Stomach (tissue), 4 donors: ENCODE measurements around the gene ART4.

Experiments
- CTCF ChIP-seq, 7 experiments: fragments of 450-650 bp in 4 of 7; fragments of 200-600 bp in 3 of 7; sonication (generic) in 3 of 7; IDR thresholded peaks; one replicate each; pipeline ENCODE4 v1.5.1; 2016 to 2019; ENCODE audit warnings: antibody characterized with exemption in 7 of 7, control low read depth in 2 of 7, mild to moderate bottlenecking in 1 of 7
- EP300 ChIP-seq: sonication (generic); formaldehyde crosslinking; IDR thresholded peaks from one replicate; pipeline ENCODE4 v1.6.1; 2017; ENCODE audit warnings: antibody characterized with exemption
- POLR2A ChIP-seq, 4 donors: fragments of 450-650 bp; IDR thresholded peaks; one replicate each; pipeline ENCODE4 v1.6.1; 2016; ENCODE audit warnings: antibody characterized with exemption in 4 of 4, control low read depth in 2 of 4, mild to moderate bottlenecking in 1 of 4, moderate library complexity in 1 of 4

- TF ChIP-seq EP300 (no peak), POLR2A (IDR thresholded peaks at IDR 0.05) (no peak), CTCF (IDR thresholded peaks at IDR 0.05) (no peak)
These were observed 15.2 kb upstream of the ART4 start for GRCh38 chr12:14858513-14858912.
